ENCODE results near the gene PDHB.

- TF ChIP-seq POLR2A (IDR thresholded peaks at IDR 0.05) (no peak), CTCF (IDR thresholded peaks at IDR 0.05) (no peak)
Measured at GRCh38 chr3:58480309-58480708, 46.7 kb upstream of the PDHB start.

Measured in right lobe of liver (tissue), 4 donors.